GM19468 (cell line): Measurements from ENCODE around the gene UGT1A9.
"Not testable (repeated sequence)": the region's sequence is repeated elsewhere in the genome, so short reads cannot be mapped to it uniquely, and the experiment has no call there.

Experiments used
- ATAC-seq: cut with Tn5 transposase; IDR thresholded peaks from one replicate; pipeline ENCODE4 v1.9.1; 2021; ENCODE audit warnings: mild to moderate bottlenecking, moderate library complexity, moderate number of reproducible peaks; ENCODE audit not compliant: unreplicated experiment; ENCODE audit errors: extremely low read depth

Gene UGT1A9

DNA sequence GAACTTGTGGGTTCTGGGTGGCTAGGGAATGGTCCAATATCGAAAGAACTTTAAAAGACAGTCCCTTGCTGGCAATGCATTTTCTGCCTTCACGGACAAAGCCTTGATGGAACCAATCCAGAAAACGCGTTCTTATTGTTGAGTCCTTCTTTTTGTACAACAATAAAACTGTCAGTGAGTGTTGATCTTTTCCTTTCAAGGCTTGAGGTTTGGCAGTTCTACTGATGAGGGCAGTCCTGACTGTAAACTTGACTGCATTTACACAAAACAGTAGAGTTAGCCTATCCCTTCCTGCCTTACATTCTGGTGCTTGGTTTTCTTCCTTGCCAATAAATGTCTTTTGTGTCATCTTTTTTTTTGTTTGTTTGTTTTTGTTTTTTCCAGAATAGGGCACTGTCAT is 7.5 kb downstream of the UGT1A9 start:
- ATAC-seq = no peak

DNA sequence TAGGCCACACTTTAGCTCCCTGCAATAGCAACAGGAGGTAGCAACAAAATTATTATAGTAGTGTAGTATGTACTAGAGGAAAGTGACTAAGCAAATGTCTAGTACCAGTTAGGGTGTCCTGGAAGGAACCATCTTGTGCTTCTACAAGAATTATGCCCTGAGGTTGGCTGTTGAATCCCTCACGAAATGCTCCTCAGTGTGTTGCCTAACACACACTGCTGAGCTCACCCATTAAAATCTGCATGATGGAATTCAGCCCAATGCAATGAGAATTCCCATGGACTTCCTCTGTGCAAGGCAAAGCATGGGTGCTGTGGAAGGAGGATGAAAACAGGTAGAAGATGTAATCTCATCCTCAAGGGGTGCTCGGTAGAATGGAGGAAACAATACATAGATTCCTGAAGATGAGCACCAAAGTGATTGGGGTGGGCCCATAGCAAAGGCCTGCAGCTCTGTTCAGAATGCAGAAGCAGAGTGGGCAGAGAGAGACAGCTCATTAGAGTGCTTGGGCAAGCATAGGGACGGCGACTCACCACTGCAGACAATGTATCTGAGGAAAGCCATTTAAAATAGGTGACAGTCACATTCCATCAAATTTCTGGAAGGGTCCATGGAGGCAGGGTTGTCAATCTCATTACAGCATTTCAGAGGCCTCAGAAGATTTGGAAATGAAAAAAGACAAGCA is 8.8 kb downstream of the UGT1A9 start:
- ATAC-seq = no peak

DNA sequence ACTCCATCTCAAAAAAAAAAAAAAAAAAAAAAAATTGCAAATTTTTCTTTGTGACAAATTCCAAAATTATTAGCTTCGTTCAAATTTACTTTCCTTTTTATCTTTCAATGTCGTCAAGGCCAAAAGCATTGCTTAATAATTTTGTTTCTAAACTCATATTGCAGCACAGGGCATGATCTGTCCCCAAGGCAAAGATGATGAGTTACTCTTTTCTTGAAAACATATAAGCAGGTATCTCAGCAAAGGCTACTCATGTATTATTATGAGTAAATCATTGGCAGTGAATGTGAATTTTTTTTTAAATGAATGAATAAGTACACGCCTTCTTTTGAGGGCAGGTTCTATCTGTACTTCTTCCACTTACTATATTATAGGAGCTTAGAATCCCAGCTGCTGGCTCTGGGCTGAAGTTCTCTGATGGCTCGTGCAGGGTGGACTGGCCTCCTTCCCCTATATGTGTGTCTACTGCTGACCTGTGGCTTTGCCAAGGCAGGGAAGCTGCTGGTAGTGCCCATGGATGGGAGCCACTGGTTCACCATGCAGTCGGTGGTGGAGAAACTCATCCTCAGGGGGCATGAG is 9.9 kb downstream of the UGT1A9 start, which contains the start of gene UGT1A7:
TSS of gene UGT1A7 (plus strand) at position 381 of the 579 bp plus-strand sequence. CDS start at position 418, 37 bp downstream.
- no peak for ATAC-seq

DNA sequence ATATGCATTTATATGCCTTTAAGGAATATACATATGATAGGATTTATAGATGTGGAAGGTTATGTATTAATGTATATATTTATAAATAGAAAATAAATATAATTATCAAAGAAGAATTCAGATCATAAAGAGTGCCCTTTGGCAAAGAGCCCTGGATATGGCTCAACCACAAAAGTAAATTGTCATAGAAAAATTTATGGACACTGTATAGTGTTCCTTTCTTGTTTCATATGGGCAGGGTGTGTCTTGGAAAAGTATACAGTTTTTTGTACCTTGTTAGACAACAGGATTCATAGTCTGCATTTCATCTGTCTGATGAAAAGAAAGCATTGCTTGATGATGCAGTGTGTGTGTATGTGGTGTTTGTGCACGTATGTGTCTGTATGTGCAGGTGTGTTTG is 12.9 kb downstream of the UGT1A9 start:
- ATAC-seq = no peak

DNA sequence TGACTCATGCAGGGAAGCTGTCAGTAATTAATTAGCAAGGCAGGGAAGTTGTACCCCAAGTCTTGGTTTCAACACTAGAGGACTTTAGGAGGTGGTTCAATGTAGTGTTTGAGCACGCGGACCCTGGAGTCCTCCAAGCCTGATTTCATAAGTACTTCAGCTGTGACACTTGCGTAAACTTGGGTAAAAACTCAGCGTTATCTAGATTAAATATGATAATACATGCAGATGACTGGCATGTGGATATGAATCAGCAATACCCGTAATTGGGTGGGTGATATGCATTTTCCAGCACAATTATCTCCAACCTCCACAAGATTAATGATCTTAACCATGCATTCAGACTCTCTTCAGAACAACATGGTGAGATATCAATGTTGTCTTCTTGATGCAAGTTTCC is 15.2 kb downstream of the UGT1A9 start:
- ATAC-seq = no peak

DNA sequence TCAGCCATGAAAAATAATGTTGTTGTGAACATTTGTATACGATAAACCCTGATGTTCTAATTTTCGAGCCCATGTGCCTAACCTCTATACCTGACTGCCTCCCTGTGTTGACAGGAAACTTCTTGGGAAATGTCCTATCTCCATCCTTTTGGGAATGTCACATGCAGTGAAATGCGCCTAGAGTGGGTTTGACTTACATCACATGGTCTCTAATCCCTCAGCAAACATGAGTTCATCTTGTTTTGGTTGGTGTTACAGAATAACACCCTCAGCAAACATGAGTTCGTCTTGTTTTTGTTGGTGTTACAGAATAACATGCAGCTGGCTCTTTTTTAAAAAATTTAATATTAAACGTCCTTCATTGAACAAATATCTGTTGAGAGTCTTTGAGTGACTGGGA is 16.6 kb downstream of the UGT1A9 start:
- no peak for ATAC-seq

DNA sequence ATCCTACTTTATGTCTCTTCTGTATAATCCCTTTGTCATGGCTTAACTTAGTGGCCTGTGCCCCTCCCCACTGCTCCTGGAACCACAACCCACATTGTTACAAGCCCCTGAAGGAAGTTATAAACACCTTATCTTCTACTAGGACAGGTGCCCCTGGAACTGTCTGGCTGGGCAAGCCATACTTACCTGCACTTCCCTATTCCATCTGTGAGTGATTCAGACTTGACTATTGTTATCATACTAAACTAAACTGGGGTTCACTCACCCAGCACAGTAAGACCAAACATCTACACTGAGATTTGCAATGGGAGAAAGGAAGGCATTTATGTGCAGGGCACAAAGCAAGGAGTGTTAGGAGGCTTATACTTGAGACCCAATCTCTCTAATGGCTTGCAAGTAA is 17.3 kb downstream of the UGT1A9 start:
- ATAC-seq = no peak

DNA sequence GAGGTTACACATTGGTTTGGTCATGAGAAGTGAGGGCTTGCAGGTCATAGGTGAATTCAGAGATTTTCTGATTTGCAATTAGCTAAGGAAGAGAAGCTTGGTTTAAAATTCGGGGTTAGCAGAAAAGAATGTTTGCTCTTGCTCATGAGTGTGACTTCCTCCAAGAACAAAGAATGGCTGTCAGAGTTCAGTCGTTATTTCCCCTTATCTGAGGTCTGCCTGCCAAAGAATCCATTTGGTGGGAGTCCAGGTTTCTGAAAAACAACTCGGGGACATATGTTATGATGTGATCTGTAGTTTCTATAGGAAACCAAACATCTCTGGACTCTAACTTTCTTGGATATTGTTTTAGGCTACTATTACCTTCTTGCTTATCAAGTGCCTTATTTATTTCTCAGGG is 17.8 kb downstream of the UGT1A9 start:
- ATAC-seq = no peak

DNA sequence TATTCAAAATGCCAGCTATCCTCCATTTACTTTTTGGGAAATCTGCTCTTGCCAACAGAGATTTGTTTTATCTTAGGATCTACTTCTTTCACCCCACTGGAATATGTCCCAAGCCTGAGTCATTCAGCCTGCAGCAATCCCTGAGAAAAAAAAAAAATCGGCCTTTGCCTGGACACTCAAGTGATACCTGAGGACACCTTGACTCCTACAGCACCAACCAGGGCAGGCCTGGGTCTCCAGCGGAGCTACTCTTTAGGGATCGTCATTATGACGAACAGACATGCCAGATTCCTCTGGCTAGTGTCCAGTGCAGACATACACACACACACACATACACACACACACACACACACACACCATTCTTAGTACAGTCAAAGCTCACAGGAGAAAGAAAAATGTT is 18.7 kb downstream of the UGT1A9 start:
- no peak for ATAC-seq

DNA sequence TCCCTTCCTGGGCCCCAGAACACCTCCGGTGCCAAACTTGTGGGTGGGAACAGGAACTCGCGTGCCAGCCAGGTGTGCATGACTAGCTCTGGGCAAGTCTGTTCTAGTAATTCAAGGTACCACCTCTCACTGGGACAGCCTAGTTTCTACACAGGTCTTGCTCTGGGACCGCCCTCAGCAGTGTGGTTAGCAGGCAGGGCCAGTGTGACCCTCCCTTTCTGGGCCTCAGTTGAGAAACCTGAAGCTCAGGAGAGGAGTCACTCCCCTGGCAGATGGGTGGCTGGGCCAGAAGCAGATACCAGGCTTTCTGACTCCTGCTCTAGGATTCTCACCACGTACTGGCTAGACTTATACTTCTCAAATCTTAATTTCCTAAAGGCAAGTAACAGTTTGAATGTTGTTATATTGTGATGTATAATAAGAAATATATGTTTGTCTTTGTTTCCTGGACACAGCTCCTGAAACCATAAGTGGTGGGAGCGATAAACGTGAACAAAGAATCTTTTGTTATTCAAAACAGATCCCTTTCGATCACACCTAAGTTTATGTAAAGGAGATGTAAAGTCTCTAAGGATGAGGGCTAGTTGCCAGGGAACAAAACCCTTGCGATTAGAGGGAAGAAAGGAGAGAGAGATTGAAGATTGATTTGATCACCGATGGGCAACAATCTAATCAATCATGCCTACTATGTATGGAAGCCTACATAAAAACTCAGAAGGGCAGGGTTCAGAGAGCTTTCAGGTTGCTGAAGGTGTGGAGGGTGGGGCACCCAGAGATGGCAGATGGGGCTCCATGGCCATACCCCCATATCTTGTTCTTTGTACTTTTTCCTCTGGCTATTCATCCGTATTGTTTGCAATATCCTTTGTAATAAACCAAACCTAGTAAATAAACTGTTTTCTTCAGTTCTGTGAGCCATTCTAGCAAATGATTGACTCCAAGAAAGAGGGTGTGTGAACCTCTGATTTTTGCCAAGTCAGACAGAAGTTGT is 20.0 kb downstream of the UGT1A9 start:
- ATAC-seq = no peak

DNA sequence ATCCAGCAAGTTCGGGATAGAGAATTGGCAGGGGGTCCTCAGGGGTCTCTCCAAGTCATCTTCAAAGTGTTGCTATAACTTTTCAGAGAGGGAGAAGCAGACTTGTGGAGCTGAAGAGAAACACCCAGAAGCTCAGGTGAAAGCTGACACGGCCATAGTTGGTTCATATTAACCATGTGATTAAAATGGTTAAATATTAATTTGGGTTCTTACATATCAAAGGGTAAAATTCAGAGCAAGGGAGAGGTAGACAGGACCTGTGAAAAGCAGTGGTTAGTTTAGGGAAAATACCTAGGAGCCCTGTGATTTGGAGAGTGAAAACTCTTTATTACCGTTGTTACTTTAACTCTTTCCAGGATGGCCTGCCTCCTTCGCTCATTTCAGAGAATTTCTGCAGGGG is 20.9 kb downstream of the UGT1A9 start, which contains the start of gene UGT1A6:
TSS of gene UGT1A6 (plus strand) at position 243 of the 400 bp plus-strand sequence. CDS start at position 358, 115 bp downstream.
- no peak for ATAC-seq

DNA sequence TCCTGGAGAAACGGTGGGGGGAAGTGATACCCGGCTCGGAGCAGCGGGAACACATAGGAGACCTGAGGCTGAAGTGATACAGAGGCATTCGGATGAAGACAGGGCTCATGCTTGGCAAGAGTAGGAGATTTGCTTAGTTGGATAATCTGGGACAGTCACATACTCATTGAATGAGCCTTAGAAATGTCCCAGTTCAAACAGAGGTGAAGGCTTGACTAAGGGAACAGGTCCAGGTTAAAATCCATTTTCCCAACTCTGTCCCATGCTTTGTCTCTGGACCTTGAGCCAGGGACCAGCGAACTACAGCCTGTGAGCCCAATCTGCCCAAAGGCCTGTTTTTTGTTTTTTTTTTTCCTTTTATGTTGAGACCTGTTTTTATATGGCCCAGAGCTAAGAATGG is 22.3 kb downstream of the UGT1A9 start:
- no peak for ATAC-seq

DNA sequence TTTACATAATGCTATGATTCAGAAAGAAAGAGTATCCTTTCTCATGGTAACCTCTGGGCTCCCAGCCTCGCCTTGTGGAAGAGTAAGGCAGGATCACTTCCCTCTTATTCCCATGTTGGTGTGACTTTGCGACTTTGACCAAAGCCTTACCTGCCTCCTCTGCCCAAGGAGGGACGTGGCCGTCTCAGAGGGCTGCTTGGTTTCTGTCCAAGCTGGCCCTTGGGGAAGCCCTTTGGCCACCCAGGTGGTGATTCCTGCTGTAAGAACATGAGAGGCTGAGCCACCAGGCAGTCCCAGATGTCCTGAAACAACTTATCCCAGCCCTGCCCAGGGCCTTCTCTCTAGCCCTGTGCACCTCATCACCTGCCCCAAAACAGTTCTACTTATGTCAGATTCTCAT is 27.0 kb downstream of the UGT1A9 start:
- no peak for ATAC-seq

DNA sequence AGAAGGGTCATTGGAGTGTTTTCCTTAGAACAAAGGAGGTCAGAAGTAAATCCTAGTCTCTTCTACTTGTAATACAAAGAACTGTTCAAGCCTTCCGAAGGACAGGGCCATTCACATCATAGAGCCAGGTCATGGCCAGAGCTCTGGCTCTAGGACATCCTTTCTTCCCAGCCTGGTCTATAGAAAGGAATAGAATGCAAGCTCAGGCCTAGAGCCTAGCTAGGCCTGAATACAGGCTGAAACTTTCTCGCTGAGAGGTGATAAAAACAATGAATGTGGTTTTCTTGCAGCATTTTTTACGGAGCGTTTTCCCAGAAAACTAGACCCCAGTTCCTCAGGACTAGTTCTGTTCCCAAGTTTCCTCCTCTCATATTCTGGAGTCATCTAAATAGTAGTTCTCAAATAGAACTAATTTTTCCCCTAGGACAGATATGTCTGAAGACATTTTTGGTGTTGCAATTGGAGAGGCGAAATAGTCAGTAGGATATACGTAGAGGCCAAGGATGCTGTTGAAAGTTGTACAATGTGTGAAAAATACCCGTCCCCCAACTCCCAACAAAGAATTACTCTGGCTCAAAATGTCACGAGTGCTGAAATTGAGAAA is 27.8 kb downstream of the UGT1A9 start:
- no peak for ATAC-seq

DNA sequence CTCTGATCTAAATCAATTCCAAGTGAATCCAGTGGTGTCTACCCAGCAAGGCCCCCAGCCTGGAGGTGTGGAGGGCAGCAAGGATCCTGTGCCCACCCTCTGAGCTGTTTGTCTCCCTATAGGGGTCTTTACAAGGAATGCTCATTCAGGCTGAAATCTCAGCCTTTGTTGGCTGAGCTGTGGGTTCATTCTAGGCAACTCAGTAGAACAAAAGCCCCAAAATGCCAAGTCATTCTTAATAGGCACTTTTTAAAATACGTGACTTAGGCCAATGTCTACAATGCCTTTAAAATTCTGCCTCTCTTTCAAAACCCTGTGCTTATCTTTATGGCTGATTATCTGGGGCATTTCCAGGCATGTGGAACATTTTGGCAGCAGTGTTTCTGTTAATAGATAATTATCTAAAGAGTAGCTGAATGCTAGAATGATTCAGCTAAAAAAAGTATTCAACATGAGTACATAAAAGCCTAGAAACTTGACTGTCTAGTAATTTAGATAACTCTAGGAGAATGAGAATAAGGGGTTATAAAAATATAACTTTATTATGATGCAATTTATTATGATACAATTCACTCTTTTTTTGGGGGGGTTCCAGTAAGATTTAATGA is 28.4 kb downstream of the UGT1A9 start:
- ATAC-seq = no peak

DNA sequence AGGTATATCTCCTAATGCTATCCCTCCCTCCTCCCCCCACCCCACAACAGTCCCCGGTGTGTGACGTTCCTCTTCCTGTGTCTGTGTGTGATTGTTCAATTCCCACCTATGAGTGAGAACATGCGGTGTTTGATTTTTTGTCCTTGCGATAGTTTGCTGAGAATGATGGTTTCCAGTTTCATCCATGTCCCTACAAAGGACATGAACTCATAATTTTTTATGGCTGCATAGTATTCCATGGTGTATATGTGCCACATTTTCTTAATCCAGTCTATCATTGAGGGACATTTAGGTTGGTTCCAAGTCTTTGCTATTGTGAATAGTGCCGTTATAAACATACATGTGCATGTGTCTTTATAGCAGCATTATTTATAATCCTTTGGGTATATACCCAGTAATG is 29.1 kb downstream of the UGT1A9 start:
- not testable (repeated sequence) for ATAC-seq

DNA sequence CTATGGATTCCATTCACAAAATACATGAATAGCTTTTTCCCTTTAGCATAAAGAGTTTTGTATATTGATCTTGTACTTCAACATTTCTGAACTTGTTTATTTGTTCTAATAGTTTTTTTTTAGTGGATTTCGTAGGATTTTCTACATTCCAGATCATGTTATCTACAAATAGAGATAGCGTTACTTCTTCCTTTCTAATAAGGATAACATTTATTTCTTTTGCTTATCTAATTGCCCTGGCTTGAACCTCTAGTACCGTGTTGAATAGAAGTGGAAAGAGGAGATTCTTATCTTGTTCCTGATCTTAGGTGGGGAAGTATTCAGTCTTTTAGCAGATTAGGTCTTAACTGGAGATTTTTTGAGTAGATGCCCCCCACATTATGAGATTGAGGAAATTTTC is 30.5 kb downstream of the UGT1A9 start:
- no peak for ATAC-seq

DNA sequence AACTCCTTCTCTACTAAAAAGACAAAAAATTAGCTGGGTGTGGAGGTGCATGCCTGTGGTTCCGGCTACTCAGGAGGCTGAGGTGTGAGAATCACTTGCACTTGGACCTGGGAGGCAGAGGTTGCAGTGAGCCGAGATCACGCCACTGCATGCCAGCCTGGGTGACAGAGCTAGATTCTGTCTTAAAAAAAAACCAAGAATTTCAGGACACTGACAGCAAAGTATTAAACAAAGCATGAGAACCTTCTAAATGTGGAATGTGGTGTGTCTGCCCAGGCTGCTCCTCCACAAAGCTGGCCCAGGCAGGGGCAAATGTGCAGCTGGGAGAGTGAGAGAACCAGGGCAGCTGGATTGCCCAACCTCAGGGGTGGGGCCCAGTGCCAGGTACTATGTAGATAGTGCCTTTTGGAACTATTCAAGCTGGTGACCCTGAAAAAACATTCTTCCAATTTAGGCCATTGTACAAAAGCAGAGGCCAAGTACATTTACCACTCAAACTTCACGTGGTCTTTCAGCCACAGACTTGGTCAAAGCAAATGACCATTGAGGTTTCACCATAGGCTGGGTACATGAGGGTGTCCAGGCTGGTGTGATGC is 34.3 kb downstream of the UGT1A9 start:
- no peak for ATAC-seq

DNA sequence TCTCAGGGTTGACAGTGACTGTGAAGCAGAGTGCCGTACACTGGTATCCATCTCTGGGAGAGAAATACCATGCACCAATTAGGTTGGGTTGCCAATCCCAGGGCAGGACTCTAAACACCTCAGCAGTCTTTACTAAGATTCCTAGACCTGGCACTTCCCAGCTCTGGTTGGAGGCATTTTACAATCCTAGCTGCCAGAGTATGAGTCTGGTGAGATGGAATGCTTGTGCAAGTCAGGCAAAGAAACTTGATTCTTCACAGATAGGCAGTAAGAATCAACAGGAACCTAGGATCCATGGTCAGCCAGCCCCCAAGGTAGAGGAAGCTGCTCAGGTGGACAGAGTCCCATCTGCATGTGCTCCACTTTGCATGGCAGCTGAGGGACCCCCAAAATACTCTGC is 35.0 kb downstream of the UGT1A9 start:
- no peak for ATAC-seq
